Endodermal cell (in vitro differentiated cells): Measurements from ENCODE around the gene SMG7. TPM values are rescaled to one million over a fixed set of nuclear protein-coding genes. Genes with fewer than 3 reads are reported as not detected.

ENCODE experiments used
- DNase-seq: peaks from one replicate; pipeline ENCODE4 v3.0.0-alpha.2; 2017
- H3K27ac ChIP-seq: 2 replicates; pipeline ENCODE4 v1.5.1; 2013; ENCODE audit warnings: mild to moderate bottlenecking, low read depth, low read length, moderate library complexity
- H3K27me3 ChIP-seq: 2 replicates; pipeline ENCODE4 v1.6.1; 2013; ENCODE audit warnings: mild to moderate bottlenecking, low read length, moderate library complexity; ENCODE audit not compliant: insufficient read depth, control insufficient read depth, poor library complexity, severe bottlenecking
- H3K36me3 ChIP-seq: 2 replicates; pipeline ENCODE4 v1.7.0; 2013; ENCODE audit warnings: mild to moderate bottlenecking, low read length, moderate library complexity; ENCODE audit not compliant: control insufficient read depth, insufficient read depth
- H3K4me1 ChIP-seq: one replicate; pipeline ENCODE4 v1.7.0; 2013; ENCODE audit warnings: low read length; ENCODE audit not compliant: control insufficient read depth, insufficient read depth
- H3K4me3 ChIP-seq: 2 replicates; pipeline ENCODE4 v1.5.1; 2013; ENCODE audit warnings: mild to moderate bottlenecking, low read length, moderate library complexity
- H3K9ac ChIP-seq: 2 replicates; pipeline ENCODE4 v1.6.1; 2013; ENCODE audit warnings: mild to moderate bottlenecking, low read length, moderate library complexity; ENCODE audit not compliant: poor library complexity, severe bottlenecking; ENCODE audit errors: extremely low read depth
- H3K9me3 ChIP-seq: 2 replicates; pipeline ENCODE4 v1.6.1; 2013; ENCODE audit warnings: mild to moderate bottlenecking, low read length, moderate library complexity; ENCODE audit not compliant: control insufficient read depth
- H3K27ac Mint-ChIP-seq: 2 replicates; pipeline ENCODE4 v1.8.0; 2020; ENCODE audit warnings: mixed read lengths
- H3K27me3 Mint-ChIP-seq: 2 replicates; pipeline ENCODE4 v1.8.0; 2021; ENCODE audit warnings: mild to moderate bottlenecking, mixed read lengths; ENCODE audit not compliant: insufficient read depth
- H3K36me3 Mint-ChIP-seq: 2 replicates; pipeline ENCODE4 v1.8.0; 2020; ENCODE audit warnings: low read depth, mixed read lengths
- H3K4me1 Mint-ChIP-seq: 2 replicates; pipeline ENCODE4 v1.8.0; 2020; ENCODE audit warnings: mixed read lengths
- H3K4me3 Mint-ChIP-seq: 2 replicates; pipeline ENCODE4 v1.8.0; 2020; ENCODE audit warnings: mild to moderate bottlenecking, moderate library complexity, mixed read lengths
- H3K9me3 Mint-ChIP-seq: 2 replicates; pipeline ENCODE4 v1.8.0; 2020; ENCODE audit warnings: mild to moderate bottlenecking, mixed read lengths
- CTCF ChIP-seq: fragments of 200-600 bp; sonication (generic); conservative IDR thresholded peaks from 2 replicates; pipeline ENCODE4 v1.5.0; 2021; ENCODE audit warnings: antibody characterized with exemption, mild to moderate bottlenecking
- WGBS, 2 experiments: methylation state at CpG; one replicate each; pipeline versions ENCODE4 v1.1.5 to v1.1.7; 2013; ENCODE audit warnings: missing lambda C conversion rate in 2 of 2, mixed read lengths in 1 of 2; ENCODE audit not compliant: insufficient coverage in 1 of 2, insufficient read length in 1 of 2; 5-methylcytosine and 5-hydroxymethylcytosine counted together
- total RNA-seq, 2 donors: library from RNA; stranded (reverse); fragmentation: NEBNext Ultra II Directional in 1 of 2; extraction: Animal tissue kit (Norgen Biotek cat#: 25700) in 1 of 2; gene quantifications; 2 replicates in 1 of 2; 3 replicates in 1 of 2; pipeline ENCODE4 v1.2.1, GENCODE V29; 2021

Gene SMG7
- total RNA-seq, 2 donors from 2014 or later, result 60.5 to 75.9 TPM

GRCh38 chr1:183493540-183494245, 21.4 kb downstream of the SMG7 start:
- Mint-ChIP-seq H3K9me3 (peaks cover 2% of the 10 kb centered on the region), H3K36me3 (peaks cover 13% of the 10 kb centered on the region), H3K4me3 (no peak overlapping the region), H3K27me3 (no peaks in the 10 kb centered on the region), H3K4me1 (peaks cover 5% of the 10 kb centered on the region), H3K27ac (no peak overlapping the region)
- WGBS, 2 experiments, result 90 to 96% methylated on average over 9 to 12 of the region's 12 CpGs
- Histone ChIP-seq H3K36me3 (peaks cover 18% of the 10 kb centered on the region), H3K4me1 (no peaks in the 10 kb centered on the region), H3K9ac (no peak overlapping the region), H3K4me3 (no peak overlapping the region), H3K9me3 (no peaks in the 10 kb centered on the region), H3K27ac (no peak overlapping the region), H3K27me3 (no peaks in the 10 kb centered on the region)
- DNase-seq, result no peak
- no peak for TF ChIP-seq CTCF

GRCh38 chr1:183495420-183495819, 23.1 kb downstream of the SMG7 start:
- no peak overlapping the region for H3K9ac ChIP-seq
- no peaks in the 10 kb centered on the region for H3K27me3 ChIP-seq
- H3K27ac Mint-ChIP-seq, result no peak overlapping the region
- no peak overlapping the region for H3K27ac ChIP-seq
- peaks cover 17% of the 10 kb centered on the region for H3K4me1 Mint-ChIP-seq
- peaks cover 2% of the 10 kb centered on the region for H3K9me3 Mint-ChIP-seq
- no peak overlapping the region for H3K4me3 Mint-ChIP-seq
- H3K36me3 Mint-ChIP-seq, result peaks cover 13% of the 10 kb centered on the region
- H3K9me3 ChIP-seq, result no peaks in the 10 kb centered on the region
- peaks cover 11% of the 10 kb centered on the region for H3K36me3 ChIP-seq
- H3K4me3 ChIP-seq, result no peak overlapping the region
- WGBS, 2 experiments, result 94 to 96% methylated on average over 3 to 11 of the region's 11 CpGs
- no peaks in the 10 kb centered on the region for H3K4me1 ChIP-seq
- no peaks in the 10 kb centered on the region for H3K27me3 Mint-ChIP-seq
- no peak for DNase-seq
- no peak for TF ChIP-seq CTCF

- no peak overlapping the region for H3K27ac ChIP-seq
- H3K9ac ChIP-seq, result no peak overlapping the region
- no peaks in the 10 kb centered on the region for H3K27me3 Mint-ChIP-seq
- TF ChIP-seq CTCF, result no peak
- 99 to 100% methylated on average over 1 to 2 of the region's 2 CpGs for WGBS, 2 experiments
- H3K9me3 ChIP-seq, result no peaks in the 10 kb centered on the region
- H3K27ac Mint-ChIP-seq, result no peak overlapping the region
- no peaks in the 10 kb centered on the region for H3K27me3 ChIP-seq
- no peak overlapping the region for H3K4me3 Mint-ChIP-seq
- H3K36me3 ChIP-seq, result peaks cover 14% of the 10 kb centered on the region
- peaks cover 2% of the 10 kb centered on the region for H3K9me3 Mint-ChIP-seq
- no peak for DNase-seq
- H3K4me1 Mint-ChIP-seq, result peaks cover 21% of the 10 kb centered on the region
- no peaks in the 10 kb centered on the region for H3K4me1 ChIP-seq
- peaks cover 13% of the 10 kb centered on the region for H3K36me3 Mint-ChIP-seq
- H3K4me3 ChIP-seq, result no peak overlapping the region
Measured at GRCh38 chr1:183497218-183497617, 24.9 kb downstream of the SMG7 start.
